GM19025 (cell line): ENCODE data around the gene FYN.
"Not testable (repeated sequence)": the region's sequence is repeated elsewhere in the genome, so short reads cannot be mapped to it uniquely, and the experiment has no call there.

ENCODE experiments used
- ATAC-seq: cut with Tn5 transposase; IDR thresholded peaks from one replicate; pipeline ENCODE4 v1.9.1; 2021; ENCODE audit warnings: mild to moderate bottlenecking, low read depth, moderate library complexity; ENCODE audit not compliant: unreplicated experiment

FYN gene

DNA sequence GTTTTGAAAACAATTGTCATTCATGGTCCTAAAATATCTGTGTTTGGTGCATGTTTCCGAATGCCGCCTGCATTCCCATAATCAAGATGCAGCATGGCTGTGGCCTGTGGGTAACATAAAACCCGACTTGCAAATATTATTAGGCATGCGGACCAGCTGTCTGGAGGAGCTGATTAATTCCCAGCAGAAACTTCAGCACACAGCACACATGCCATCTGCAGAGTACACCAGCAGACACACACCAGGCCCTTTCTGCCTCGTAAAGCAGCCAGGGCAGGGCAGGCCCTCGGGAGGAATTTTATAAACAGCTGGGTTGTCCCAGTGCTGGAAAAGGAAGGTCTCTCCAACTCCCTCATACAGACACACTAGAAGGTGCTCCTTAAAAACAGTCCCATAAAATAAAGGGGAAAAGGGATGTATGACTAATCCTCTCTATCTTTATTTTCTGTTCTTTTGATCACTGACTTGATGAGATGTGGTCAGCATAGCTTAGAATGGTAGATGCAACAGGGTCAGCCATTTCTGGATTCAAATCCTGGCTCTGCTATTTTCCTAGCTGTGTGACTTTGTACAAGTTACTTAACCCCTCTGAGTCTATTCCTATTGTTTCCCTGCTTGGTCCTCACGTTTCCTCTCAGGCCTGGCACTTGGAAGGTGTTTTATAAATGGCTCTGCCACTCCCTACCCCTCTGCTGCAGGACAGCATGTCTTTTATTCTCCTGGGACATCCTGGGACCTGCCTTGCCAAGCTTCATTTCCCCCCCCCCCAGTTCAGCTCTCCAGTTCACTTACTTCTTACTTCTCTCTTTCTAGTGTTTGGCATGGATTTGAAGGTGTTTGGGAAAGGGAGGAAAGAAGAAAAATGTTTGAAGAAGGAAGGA is 181.7 kb downstream of the FYN start:
- no peak for ATAC-seq

DNA sequence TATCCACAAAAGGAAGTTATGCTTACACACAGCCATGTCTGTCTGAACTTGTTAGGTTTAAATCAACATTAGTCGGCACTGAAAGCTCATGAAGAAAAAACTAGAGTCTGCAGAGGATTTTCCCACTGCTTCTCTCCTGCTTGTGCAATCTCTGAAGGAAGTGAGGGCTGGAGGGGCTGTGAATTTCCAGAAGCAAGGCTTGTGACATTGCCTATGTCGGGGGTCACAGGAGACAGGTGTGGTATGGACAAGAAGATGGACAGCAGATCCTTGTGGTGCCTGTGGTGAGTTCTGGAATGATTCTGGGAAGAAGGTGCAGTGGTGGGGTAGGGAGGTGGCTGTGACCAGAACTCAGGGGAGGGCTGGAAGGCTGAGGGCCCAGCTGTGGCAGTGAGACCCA is 183.3 kb downstream of the FYN start:
- ATAC-seq, result no peak

DNA sequence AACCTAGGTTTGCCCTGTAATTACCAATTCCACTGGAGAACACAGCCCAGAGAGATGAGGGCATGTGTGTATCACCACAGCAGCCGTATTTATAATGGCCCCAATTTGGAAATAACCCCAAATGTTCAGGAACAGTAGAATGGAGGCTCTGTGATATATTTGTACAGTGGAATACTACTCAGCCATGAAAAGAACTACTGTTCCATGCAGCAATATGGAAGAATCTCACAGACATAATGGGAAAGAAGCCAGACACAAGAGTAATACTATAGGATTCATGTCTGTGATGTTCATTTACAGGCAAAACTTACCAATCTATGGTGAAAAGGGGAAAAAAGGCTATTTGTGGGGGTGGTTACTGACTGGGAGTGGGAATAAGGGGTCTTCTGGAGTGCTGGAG is 183.8 kb downstream of the FYN start:
- no peak for ATAC-seq

DNA sequence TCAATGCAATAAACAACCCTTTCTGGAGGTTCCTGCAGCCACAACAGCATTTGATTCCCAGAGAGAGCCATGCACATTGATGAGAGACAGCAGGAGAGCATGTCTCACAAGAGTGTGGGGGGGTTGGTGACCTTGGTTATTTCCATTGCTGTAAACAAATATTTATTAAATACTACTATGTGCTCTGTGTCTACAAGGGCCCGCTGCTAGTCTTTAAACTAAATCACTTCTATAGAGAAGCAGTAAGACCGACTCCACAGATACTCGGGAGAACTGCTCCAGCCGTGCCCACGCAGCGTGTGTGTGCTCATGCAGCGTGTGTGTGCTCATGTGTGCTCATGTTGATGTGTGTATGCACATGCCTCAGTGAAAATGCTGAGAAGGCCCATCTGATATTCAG is 184.9 kb downstream of the FYN start:
- ATAC-seq, result no peak

DNA sequence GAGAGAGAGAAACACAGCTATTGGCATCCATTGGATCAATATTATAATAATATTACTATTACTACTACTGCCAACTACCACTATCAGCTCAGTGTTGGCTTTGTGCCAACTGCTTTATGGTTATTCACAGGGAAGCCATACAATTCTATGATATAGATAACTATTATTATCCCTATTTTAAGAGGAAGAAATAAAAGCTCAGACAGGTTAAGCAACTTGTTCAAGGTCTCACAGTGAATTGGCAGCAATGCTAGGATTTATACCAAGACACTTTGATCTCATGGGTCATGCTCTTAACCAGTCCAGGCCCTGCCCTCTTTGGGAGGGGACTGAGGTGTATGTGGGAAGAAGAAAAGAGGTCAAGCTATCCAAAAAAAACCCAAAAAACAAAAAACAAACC is 185.6 kb downstream of the FYN start:
- ATAC-seq, result no peak

DNA sequence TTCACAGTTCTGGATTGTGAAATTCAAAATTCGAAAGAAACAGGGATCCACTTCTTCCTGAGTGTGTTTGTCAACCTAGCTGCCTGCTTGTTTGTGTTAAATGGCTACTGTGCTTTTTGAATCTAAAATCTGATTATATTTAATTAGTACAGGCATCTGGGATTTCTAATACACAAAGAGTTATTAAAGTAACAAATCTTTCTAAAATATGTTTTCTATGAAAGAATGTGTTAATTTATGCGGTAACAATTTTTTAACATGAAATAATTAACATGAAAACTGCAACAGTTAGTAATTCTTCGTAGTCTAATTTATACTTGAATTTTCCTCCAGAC is 186.4 kb downstream of the FYN start:
- no peak for ATAC-seq

DNA sequence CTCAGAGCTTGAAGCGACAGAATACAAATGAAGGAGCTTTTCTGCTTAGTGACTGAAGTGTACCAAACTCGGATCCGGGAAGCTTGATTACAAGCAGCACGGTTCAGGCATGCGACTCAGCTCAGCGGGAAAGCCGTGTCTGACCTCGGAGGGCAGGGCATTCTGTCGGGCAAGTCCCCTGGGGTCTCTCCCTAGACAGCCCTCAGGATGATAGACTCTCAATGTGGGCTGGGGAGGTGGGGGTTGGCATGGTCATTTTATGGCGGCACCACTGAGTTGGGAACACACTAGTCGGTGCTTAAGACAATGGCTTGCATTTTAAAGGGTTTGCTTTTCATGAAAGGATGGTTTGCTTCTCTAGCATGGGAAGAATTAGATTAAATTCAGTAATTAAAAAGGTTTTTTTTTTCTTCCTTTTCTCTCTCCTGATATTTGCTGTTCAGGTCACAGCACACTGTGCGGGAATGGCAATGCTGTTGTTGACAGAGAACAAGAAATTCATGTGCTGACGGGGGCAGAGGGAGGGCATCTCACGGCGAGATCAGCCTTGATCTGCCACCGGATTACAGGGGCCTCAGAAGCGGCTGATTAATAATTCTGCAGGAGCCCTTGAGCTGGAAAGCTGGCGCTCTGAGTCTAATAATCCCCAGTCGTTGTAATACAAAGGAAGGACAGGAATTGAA is 186.9 kb downstream of the FYN start:
- ATAC-seq, result no peak

DNA sequence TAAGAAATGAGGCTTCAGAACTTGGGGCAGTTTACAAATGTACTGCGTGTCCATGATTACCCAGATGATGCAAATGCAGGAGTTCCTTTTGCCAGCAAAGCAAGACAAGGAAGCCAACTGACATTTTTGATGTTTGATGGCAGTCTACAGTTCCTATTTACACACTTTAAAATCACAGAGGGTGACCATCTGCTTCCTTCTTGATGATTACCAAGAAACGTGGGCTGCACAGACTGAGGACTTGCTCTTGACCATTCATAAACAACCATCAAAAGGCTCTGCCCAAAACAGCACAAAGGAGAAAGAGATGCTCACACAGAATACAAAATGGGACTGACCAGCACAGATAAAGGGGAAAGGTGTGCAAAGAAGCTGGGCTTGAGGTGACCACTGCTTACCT is 187.7 kb downstream of the FYN start:
- no peak for ATAC-seq

DNA sequence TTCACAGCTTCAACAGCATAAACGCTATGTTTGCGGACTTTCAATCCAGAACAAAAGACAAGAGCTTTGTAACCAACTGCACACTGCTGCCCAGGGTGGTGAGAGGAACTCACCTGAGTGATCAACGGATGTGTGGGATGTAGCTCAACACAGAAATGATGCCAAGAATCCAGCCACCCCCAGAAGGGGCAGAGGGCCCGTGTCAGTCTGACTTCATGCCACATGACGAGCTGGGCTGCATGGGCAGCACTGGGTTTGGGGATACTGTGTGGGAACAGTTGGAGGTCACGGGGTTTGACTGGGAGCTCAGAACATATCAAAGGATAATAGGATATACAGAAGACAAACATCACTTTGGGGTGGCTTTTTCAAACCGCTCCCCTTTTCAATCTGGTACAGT is 188.2 kb downstream of the FYN start:
- no peak for ATAC-seq

DNA sequence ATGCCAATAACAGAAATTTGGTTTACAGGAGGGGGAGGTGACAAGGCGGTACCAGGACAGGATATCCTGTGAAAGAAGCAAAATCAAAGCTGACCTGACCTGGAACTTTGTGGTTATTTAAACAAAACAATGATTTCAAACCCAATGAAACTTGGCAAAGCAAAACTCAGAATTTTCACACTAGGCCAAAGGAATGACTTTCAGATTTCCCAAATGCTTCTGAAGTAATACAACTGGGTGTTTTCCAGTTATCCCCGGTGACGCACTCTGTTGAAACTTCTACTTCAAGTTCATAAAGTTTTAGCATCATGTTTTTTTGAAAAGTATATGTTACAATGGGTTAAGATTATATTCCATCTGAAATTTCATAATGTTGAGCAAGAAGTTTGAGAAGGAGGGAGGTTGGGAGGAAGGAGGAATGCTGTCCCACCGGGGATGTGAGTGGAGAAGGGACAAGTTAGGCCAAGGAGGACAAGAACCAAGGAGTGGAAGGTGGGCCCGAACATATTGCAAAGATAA is 189.4 kb downstream of the FYN start:
- ATAC-seq, result no peak

DNA sequence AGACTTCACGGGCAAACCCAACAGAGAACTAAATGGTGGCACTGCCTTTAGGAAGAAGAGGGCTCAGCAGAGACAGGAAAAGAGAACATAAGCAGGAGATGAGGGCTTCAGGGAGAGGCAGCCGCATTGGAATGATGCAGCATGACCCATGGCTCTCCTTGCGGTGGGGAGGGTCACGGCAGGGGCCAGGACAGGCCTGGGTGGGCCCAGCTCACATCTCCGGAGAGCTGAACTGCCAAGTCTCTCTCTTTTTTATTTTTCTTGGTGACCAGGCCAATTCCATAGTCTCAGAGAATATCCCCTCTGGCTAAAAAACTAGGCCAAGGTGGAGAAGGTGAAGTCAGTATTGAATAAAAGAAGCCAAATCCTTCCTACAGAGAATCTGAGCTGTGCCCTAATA is 190.1 kb downstream of the FYN start:
- ATAC-seq, result no peak

DNA sequence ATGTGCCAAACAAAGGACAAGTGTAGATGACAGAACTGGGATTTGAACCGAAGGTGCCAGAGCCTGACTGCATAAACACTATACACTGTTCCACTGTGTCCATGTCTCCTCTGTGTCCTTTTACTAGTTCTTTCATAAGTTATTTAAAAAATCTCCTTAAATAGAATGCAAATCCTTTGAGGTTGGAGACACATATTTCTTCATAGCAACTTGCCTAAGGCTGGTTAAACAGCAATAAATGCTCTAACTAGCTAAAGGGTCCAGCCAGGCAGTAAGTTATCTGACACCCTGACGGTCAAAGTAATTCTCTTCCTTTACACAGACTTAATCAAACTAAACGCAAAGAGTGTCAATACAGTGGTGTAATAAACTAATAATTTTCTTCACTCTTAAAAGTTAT is 191.4 kb downstream of the FYN start:
- ATAC-seq, result no peak

DNA sequence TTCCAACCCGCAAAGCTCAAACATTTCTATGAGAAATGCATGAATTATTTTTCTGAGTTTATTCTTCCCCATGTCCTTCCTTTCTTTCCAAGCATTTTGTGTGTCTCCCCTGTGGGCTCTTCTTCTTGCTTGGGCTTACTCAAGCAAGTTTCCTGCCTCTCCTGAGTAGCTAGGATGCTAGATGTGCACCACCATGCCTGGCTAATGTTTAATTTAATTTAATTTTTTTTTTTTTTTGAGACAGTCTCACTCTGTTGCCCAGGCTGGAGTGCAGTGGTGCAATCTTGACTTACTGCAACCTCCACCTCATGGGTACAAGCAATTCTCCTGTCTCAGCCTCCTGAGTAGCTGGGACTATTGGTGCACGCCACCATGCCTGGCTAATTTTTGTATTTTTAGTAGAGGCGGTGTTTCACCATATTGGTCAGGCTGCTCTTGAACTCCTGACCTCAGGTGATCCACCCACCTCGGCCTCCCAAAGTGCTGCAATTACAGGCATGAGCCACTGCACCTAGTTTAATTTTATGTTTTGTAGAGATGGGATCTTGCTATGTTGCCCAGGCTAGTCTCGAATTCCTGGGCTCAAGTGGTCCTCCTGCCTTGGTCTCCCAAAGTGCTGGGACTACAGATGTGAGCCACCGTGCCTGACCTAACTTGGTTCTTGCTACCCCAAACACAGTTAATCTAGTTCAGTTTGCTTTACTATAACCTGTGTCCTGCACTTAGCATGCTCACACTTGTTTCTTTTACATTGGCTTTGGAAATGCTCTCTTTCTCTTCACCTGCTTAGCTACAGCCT is 192.2 kb downstream of the FYN start:
- not testable (repeated sequence) for ATAC-seq

DNA sequence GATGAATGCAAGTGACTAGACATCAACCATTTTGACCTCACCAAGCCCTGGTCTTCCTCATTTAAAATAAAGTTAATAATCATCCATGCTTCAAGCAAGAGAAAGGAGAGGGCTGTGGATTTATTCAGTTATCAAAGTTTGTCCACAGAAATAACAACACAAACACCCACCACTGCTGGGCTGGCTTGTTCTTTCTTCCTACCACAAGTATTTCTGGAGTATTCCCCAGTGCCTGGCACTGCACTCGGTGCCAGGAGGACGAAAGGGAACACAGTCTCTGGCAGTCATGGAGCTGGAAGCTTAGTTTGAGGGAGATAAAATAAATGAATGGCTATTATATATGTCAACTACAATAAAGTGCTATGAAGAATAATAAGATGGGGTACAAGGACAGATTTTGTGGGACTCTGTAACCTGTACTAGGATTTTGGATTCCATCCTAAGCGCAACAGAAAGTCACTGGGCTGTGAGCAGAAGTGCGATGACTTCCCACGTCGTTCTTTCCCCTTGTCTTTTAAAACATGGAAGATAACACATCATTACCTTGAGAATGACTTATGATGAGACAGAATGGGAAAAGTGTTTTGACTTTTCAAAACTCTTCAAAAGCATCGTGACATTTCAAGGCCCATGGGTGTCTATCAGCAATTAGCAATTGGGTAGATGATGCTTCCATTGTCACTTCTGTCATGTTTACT is 193.1 kb downstream of the FYN start:
- no peak for ATAC-seq

DNA sequence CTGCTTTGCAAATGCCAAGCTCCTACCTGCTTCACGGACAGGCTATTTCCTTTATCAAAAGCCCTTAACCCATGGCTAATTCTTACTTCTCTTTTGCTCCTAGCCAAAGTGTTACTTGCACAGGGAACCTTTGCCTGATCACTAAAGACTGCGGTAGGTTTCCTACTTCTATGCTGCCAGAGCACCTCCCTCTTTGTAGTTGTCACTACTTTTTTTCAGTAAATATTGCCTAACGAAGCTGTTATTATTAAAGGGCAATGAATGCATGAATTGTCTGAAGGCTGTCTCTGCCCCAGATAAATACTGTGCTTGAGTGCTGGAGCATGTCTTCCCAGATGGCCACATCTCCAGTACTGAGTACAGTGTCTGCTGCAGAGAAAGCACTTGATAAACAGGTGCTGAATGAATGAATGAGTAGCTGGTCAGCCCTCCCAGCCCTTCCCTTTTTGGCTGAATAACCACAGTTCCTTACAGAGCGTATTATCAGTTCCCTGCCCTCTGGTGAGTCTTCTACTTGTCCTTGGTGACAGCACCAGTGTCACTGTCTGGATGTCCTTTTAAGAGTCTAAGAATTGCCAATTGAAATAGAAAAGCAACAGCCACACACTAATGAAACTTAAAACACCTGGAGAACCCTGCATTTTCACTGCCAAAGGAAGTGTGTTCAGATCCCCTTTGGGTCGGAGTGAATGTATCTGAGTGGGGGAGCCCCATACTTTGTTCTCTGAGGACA is 194.0 kb downstream of the FYN start:
- ATAC-seq, result no peak

DNA sequence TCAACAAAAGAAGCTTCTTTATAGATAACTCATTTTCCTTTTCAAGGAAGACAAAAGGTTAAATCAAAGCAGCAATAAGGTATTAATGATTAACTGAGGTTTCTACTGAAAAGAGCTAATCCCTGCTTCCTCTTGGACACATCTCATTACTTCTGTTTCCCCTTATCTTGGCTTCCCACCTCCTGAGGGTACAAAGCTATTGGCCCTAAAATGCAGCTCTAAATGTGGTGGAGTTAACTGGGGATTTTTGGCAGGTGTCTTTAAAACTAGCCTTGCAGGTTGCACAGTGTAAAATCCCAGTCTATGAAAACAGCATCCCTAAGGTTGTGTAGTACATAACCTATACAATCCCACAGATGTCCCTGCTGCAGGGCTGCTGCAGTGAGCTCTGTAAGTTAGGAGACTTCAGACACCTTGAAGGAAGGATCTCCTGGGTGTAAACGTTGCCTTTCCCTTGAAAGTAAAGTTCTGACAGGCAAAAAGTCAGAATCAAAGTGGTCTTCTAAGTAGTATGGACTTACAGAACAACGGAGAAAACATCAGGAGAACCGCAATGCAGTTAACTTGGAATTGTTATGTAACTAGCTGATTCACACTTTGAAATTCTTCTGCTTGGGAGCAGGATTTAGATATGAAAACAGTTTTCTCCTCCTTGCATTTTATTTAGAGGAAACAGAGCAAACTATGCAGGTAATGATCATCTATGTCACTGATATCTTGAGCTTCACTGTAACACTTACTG is 195.8 kb downstream of the FYN start:
- ATAC-seq, result no peak

DNA sequence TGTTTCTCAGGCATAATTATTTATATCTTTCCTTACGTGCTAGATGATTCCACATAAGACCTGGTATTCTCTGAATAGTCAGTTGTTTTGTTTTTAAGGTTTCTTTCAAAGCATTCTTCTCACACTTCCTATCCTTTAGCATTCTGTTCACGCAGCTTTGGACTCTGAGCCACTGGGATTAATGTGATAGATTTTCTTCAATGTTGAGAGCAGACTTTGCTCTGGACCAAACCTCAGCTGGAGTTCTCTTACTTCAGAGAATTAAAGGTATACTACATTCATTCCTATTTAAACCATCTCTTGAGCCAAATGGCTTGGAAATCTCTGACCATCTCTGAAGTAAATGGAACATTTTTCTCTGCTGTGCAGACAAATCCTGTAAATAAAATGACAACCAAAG is 196.9 kb downstream of the FYN start:
- no peak for ATAC-seq

DNA sequence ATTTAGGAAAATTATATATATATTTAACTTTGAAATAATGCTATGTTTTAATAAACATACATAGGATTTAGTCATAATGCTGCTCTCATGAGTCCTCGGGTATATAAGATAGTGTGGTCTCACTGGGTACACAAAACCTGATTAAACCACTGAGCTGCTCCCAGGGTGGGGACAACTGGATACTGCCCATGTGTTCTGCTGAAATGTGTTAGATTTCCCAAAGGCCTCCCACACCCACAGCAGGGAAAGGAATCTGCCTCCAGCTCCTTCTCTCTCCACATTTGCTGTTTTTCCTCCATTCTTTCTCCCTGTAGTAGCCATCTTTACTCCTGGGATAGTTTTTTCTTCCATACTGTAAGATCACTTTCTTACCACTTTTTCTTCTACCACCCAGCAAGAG is 198.4 kb downstream of the FYN start:
- no peak for ATAC-seq

DNA sequence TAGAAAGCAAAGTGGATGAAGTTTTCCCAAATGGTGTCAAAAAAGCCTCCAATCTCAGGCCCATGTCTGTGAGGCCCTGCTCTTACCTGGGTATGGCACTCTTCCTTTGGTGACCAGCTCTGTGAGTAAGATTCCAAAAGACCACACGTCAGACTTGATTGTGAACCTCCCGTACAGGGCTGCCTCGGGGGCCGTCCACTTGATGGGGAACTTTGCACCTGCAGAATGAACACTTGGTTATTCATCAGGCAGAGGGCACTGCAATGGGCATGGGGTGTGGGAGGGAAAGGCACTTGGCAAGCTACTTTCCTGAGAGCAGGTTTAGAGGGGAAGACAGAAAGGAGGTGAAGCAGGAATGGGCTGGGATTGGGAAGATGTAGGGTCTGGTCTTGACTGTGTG is 198.8 kb downstream of the FYN start:
- ATAC-seq, result no peak
